Liver (tissue), 9 donors: Measurements from ENCODE around the gene EIF4E3. TPM values are rescaled to one million over a fixed set of nuclear protein-coding genes. Genes with fewer than 3 reads are reported as not detected.

ENCODE experiments used
- DNase-seq: peaks from one replicate; pipeline ENCODE4 v3.0.0-alpha.2; 2017; ENCODE audit warnings: low spot score
- H3K27ac ChIP-seq, 2 donors: one replicate each; pipeline ENCODE4 v1.7.0; 2013; ENCODE audit warnings: inconsistent platforms in 2 of 2, low read length in 2 of 2, control low read depth in 1 of 2, low read depth in 1 of 2, mild to moderate bottlenecking in 1 of 2
- H3K27me3 ChIP-seq, 4 donors: one replicate each; pipeline versions ENCODE4 v1.6.1 to v1.7.0; 2013; ENCODE audit warnings: low read length in 3 of 4, inconsistent platforms in 1 of 4, mild to moderate bottlenecking in 1 of 4, moderate library complexity in 1 of 4; ENCODE audit not compliant: control insufficient read depth in 4 of 4, insufficient read depth in 4 of 4
- H3K36me3 ChIP-seq, 4 donors: one replicate each; pipeline versions ENCODE4 v1.6.1 to v1.7.0; 2013; ENCODE audit warnings: low read length in 3 of 4, mild to moderate bottlenecking in 3 of 4, low read depth in 1 of 4, moderate library complexity in 1 of 4; ENCODE audit not compliant: control insufficient read depth in 4 of 4, insufficient read depth in 3 of 4
- H3K4me1 ChIP-seq, 4 donors: one replicate each; pipeline versions ENCODE4 v1.6.1 to v1.7.0; 2013; ENCODE audit warnings: low read length in 3 of 4, mild to moderate bottlenecking in 3 of 4, moderate library complexity in 1 of 4; ENCODE audit not compliant: control insufficient read depth in 4 of 4, insufficient read depth in 4 of 4
- H3K4me3 ChIP-seq, 3 donors: one replicate each; pipeline versions ENCODE4 v1.6.1 to v1.7.0; 2013; ENCODE audit warnings: low read length in 3 of 3, control low read depth in 1 of 3, low read depth in 1 of 3, mild to moderate bottlenecking in 1 of 3
- H3K9ac ChIP-seq, 2 donors: one replicate each; pipeline ENCODE4 v1.7.0; 2013; ENCODE audit warnings: low read length in 2 of 2, mild to moderate bottlenecking in 2 of 2, moderate library complexity in 2 of 2, control low read depth in 1 of 2, low read depth in 1 of 2
- H3K9me3 ChIP-seq, 4 donors: one replicate each; pipeline versions ENCODE4 v1.6.1 to v1.7.0; 2013; ENCODE audit warnings: low read length in 3 of 4; ENCODE audit not compliant: control insufficient read depth in 4 of 4
- CTCF ChIP-seq: fragments of 150-350 bp; IDR thresholded peaks from 2 replicates; pipeline ENCODE4 v1.5.1; 2017; ENCODE audit warnings: improper control_type of control experiment, low read depth, low read length; ENCODE audit not compliant: missing input control
- EGR1 ChIP-seq, 2 donors: IDR thresholded peaks; 2 replicates each; pipeline ENCODE4 v1.6.1; 2016 to 2018; ENCODE audit warnings: antibody characterized with exemption in 2 of 2, low read depth in 2 of 2
- FOXA1 ChIP-seq: IDR thresholded peaks from 2 replicates; pipeline ENCODE4 v1.6.1; 2016; ENCODE audit warnings: antibody characterized with exemption
- FOXA2 ChIP-seq: IDR thresholded peaks from 2 replicates; pipeline ENCODE4 v1.6.1; 2016; ENCODE audit warnings: antibody characterized with exemption
- GABPA ChIP-seq, 2 donors: IDR thresholded peaks in 1 of 2; conservative IDR thresholded peaks in 1 of 2; 2 replicates each; pipeline ENCODE4 v1.6.1; 2016; ENCODE audit warnings: antibody characterized with exemption in 2 of 2, mild to moderate bottlenecking in 1 of 2, moderate library complexity in 1 of 2
- HNF4A ChIP-seq, 2 donors: conservative IDR thresholded peaks; 2 replicates each; pipeline ENCODE4 v1.6.1; 2016; ENCODE audit warnings: antibody characterized with exemption in 2 of 2, mild to moderate bottlenecking in 2 of 2
- HNF4G ChIP-seq: IDR thresholded peaks from 2 replicates; pipeline ENCODE4 v1.6.1; 2016; ENCODE audit warnings: antibody characterized with exemption
- NR2F2 ChIP-seq: IDR thresholded peaks from 2 replicates; pipeline ENCODE4 v1.6.1; 2016; ENCODE audit warnings: antibody characterized with exemption
- RAD21 ChIP-seq, 2 donors: IDR thresholded peaks; 2 replicates each; pipeline ENCODE4 v1.6.1; 2016; ENCODE audit warnings: antibody characterized with exemption in 2 of 2, mild to moderate bottlenecking in 2 of 2
- WGBS: extraction: QIAGEN DNeasy Blood & Tissue Kit; methylation state at CpG from one replicate; pipeline ENCODE4 v1.1.7; 2013; 5-methylcytosine and 5-hydroxymethylcytosine counted together
- polyA plus RNA-seq, 2 donors: library from polyadenylated mRNA; stranded (reverse) in 1 of 2; unstranded in 1 of 2; fragments of 200-250 nt in 1 of 2; fragments of >200 nt in 1 of 2; fragmentation: Nextera tagmentation in 1 of 2; extraction: Ambion mirVana in 1 of 2; gene quantifications; one replicate each; pipeline versions ENCODE4 v1.2.1 to v1.2.3, GENCODE V29; 2013 to 2015
- total RNA-seq, 2 donors: library from RNA; depleted of rRNA; stranded (reverse); fragments of >200 nt; gene quantifications; one replicate each; pipeline ENCODE4 v1.2.3, GENCODE V29; 2014
- TF ChIP-seq, protein P1 (sequence below): IDR thresholded peaks from 2 replicates; pipeline ENCODE4 v1.6.1; 2016; ENCODE audit warnings: antibody characterized with exemption
- TF ChIP-seq, protein P2 (sequence below): IDR thresholded peaks from 2 replicates; pipeline ENCODE4 v1.6.1; 2016; ENCODE audit warnings: antibody characterized with exemption
- TF ChIP-seq, protein P3 (sequence below): IDR thresholded peaks from 2 replicates; pipeline ENCODE4 v1.6.1; 2016; ENCODE audit warnings: antibody characterized with exemption
- TF ChIP-seq, protein P4 (sequence below): IDR thresholded peaks from 2 replicates; pipeline ENCODE4 v1.6.1; 2016; ENCODE audit warnings: antibody characterized with exemption, mild to moderate bottlenecking
- donor health status: healthy.
- donor health status: healthy.
- donor health status: healthy.
- donor health status: healthy.
- donor health status: healthy.

EIF4E3 gene
- total and polyA plus RNA-seq, 4 donors: 1.1 to 4.0 (median 2.6) TPM

DNA sequence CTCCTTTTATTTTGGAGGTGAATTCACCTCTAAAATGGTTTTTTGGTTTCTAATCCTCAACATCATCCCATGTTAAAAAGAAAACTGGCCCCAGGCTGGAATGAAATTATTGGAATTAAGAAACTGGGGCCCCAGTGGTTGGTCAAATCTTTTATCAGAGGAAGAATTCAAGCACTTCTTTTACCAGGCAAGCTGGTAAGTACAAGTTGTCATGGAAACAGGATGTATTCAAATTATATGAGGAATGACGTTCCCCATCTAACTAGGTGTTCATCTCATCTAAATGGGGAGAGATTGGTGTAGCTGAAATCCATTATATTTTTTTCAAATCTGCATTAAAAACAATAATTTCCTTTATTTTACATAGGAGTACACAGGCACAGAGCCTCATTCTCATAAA is 9.7 kb upstream of the EIF4E3 start:
- Histone ChIP-seq H3K9ac (no peak overlapping the region), H3K27me3 (peaks cover 0 to 4% (median 0%) of the 10 kb centered on the region in 4 donors), H3K4me1 (no peaks in the 10 kb centered on the region), H3K27ac (no peak overlapping the region), H3K9me3 (no peaks in the 10 kb centered on the region), H3K36me3 (no peaks in the 10 kb centered on the region), H3K4me3 (no peak overlapping the region)
- WGBS: 70% methylated on average over 1 of the region's 1 CpG
- TF ChIP-seq CTCF: no peak
- no peak for TF ChIP-seq FOXA1
- TF ChIP-seq FOXA2: no peak
- no peak for TF ChIP-seq EGR1 (IDR thresholded peaks at IDR 0.05; ENCODE audit: low read depth in 2 of 2)
- TF ChIP-seq, protein P1, sequence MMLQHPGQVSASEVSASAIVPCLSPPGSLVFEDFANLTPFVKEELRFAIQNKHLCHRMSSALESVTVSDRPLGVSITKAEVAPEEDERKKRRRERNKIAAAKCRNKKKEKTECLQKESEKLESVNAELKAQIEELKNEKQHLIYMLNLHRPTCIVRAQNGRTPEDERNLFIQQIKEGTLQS: no peak
- TF ChIP-seq, protein P2, sequence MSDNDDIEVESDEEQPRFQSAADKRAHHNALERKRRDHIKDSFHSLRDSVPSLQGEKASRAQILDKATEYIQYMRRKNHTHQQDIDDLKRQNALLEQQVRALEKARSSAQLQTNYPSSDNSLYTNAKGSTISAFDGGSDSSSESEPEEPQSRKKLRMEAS: no peak
- TF ChIP-seq, protein P3, sequence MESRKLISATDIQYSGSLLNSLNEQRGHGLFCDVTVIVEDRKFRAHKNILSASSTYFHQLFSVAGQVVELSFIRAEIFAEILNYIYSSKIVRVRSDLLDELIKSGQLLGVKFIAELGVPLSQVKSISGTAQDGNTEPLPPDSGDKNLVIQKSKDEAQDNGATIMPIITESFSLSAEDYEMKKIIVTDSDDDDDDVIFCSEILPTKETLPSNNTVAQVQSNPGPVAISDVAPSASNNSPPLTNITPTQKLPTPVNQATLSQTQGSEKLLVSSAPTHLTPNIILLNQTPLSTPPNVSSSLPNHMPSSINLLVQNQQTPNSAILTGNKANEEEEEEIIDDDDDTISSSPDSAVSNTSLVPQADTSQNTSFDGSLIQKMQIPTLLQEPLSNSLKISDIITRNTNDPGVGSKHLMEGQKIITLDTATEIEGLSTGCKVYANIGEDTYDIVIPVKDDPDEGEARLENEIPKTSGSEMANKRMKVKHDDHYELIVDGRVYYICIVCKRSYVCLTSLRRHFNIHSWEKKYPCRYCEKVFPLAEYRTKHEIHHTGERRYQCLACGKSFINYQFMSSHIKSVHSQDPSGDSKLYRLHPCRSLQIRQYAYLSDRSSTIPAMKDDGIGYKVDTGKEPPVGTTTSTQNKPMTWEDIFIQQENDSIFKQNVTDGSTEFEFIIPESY: no peak
- no peak for TF ChIP-seq NR2F2
- no peak for TF ChIP-seq HNF4G
- no peak for TF ChIP-seq HNF4A (conservative IDR thresholded peaks at IDR 0.05)
- TF ChIP-seq GABPA (IDR thresholded peaks at IDR 0.05 in 1 of 2, conservative IDR thresholded peaks at IDR 0.05 in 1 of 2): no peak
- no peak for TF ChIP-seq RAD21 (IDR thresholded peaks at IDR 0.05)
- TF ChIP-seq, protein P4, sequence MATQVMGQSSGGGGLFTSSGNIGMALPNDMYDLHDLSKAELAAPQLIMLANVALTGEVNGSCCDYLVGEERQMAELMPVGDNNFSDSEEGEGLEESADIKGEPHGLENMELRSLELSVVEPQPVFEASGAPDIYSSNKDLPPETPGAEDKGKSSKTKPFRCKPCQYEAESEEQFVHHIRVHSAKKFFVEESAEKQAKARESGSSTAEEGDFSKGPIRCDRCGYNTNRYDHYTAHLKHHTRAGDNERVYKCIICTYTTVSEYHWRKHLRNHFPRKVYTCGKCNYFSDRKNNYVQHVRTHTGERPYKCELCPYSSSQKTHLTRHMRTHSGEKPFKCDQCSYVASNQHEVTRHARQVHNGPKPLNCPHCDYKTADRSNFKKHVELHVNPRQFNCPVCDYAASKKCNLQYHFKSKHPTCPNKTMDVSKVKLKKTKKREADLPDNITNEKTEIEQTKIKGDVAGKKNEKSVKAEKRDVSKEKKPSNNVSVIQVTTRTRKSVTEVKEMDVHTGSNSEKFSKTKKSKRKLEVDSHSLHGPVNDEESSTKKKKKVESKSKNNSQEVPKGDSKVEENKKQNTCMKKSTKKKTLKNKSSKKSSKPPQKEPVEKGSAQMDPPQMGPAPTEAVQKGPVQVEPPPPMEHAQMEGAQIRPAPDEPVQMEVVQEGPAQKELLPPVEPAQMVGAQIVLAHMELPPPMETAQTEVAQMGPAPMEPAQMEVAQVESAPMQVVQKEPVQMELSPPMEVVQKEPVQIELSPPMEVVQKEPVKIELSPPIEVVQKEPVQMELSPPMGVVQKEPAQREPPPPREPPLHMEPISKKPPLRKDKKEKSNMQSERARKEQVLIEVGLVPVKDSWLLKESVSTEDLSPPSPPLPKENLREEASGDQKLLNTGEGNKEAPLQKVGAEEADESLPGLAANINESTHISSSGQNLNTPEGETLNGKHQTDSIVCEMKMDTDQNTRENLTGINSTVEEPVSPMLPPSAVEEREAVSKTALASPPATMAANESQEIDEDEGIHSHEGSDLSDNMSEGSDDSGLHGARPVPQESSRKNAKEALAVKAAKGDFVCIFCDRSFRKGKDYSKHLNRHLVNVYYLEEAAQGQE: no peak
- no peak for DNase-seq

- DNase-seq: no peak
- H3K27ac ChIP-seq: no peak overlapping the region
- peaks cover 0 to 4% (median 0%) of the 10 kb centered on the region in 4 donors for H3K27me3 ChIP-seq
- H3K36me3 ChIP-seq: no peaks in the 10 kb centered on the region
- H3K9ac ChIP-seq: no peak overlapping the region
- H3K4me1 ChIP-seq: no peaks in the 10 kb centered on the region
- no peak overlapping the region for H3K4me3 ChIP-seq
- H3K9me3 ChIP-seq: no peaks in the 10 kb centered on the region
- no peak for TF ChIP-seq RAD21 (IDR thresholded peaks at IDR 0.05)
- TF ChIP-seq, protein P3: no peak
- TF ChIP-seq, protein P1: no peak
- WGBS: 77% methylated on average over 2 of the region's 2 CpGs
These were observed 8.1 kb upstream of the EIF4E3 start for GRCh38 chr3:71733319-71733718.
